NK-92 (cell line): ENCODE results near the gene SKA2.
"Not testable (repeated sequence)": the region's sequence is repeated elsewhere in the genome, so short reads cannot be mapped to it uniquely, and the experiment has no call there.

Experiments used
- DNase-seq: peaks from one replicate; lab custom pipeline; 2025; ENCODE audit not compliant: unreplicated experiment; lab: John Stamatoyannopoulos, UW

The SKA2 gene

GRCh38 chr17:59154721-59155438 is at the start of gene SKA2:
Gene SKA2 (minus strand): TSS chr17:59155186. CDS start chr17:59155163, 23 bp downstream.
- DNase-seq = peak; percentile 99

GRCh38 chr17:59202320-59202719 is 47.3 kb upstream of the SKA2 start:
- no peak for DNase-seq

- no peak for DNase-seq
These were observed 44.4 kb upstream of the SKA2 start for GRCh38 chr17:59199398-59199797.

GRCh38 chr17:59193336-59193862 is 38.4 kb upstream of the SKA2 start:
- no peak for DNase-seq

GRCh38 chr17:59190806-59191205 is 35.8 kb upstream of the SKA2 start:
- no peak for DNase-seq

- no peak for DNase-seq
These were observed 31.9 kb upstream of the SKA2 start for GRCh38 chr17:59186850-59187249.

GRCh38 chr17:59185997-59186396 is 31.0 kb upstream of the SKA2 start:
- DNase-seq = no peak

GRCh38 chr17:59181481-59181880 is 26.5 kb upstream of the SKA2 start:
- no peak for DNase-seq

- no peak for DNase-seq
These were observed 25.6 kb upstream of the SKA2 start for GRCh38 chr17:59180626-59181025.

- not testable (repeated sequence) for DNase-seq
These were observed 24.6 kb upstream of the SKA2 start for GRCh38 chr17:59179601-59180000.

- DNase-seq = no peak
These were observed 23.4 kb upstream of the SKA2 start for GRCh38 chr17:59178266-59178985.

- no peak for DNase-seq
These were observed 20.1 kb upstream of the SKA2 start for GRCh38 chr17:59175076-59175475.

GRCh38 chr17:59174671-59175070 is 19.7 kb upstream of the SKA2 start:
- no peak for DNase-seq

GRCh38 chr17:59172436-59173004 is 17.5 kb upstream of the SKA2 start:
- no peak for DNase-seq

- no peak for DNase-seq
These were observed 12.6 kb upstream of the SKA2 start for GRCh38 chr17:59167571-59168001.

- no peak for DNase-seq
These were observed 11.0 kb upstream of the SKA2 start for GRCh38 chr17:59165933-59166342.

GRCh38 chr17:59161477-59161876 is 6.5 kb upstream of the SKA2 start:
- no peak for DNase-seq

GRCh38 chr17:59160157-59161025 is 5.4 kb upstream of the SKA2 start:
- DNase-seq = no peak

- DNase-seq = peak; percentile 99
These were observed 622 bp upstream of the SKA2 start, which contains the start of gene PRR11 for GRCh38 chr17:59155439-59156177. Gene PRR11 (plus strand): TSS chr17:59155746. CDS start chr17:59169753, 14,007 bp downstream.

GRCh38 chr17:59154292-59154720 is 680 bp downstream of the SKA2 start:
- DNase-seq = no peak
